Astrocyte of the spinal cord (primary cell): ENCODE data around the gene SMC3.
A peak's percentile ranks its signal among the peaks of the same experiment; 100 is the strongest.

Experiments
- DNase-seq: peaks from one replicate; pipeline ENCODE4 v3.0.0; 2011; ENCODE audit warnings: low read depth, low spot score
- H3K4me3 ChIP-seq: 2 replicates; pipeline ENCODE4 v1.5.1; 2011; ENCODE audit warnings: low read depth, mild to moderate bottlenecking, low read length, moderate library complexity
- in situ Hi-C: cut with HindIII; loops from 2 replicates; pipeline ENCODE4 v1.10.0; 2017; ENCODE audit warnings: low sequenced_read_pairs
- TF ChIP-seq, protein P1 (sequence below): IDR thresholded peaks from 2 replicates; pipeline ENCODE4 v1.5.1; 2012; ENCODE audit warnings: low read depth, mild to moderate bottlenecking, low read length, inconsistent platforms

The SMC3 gene

DNA sequence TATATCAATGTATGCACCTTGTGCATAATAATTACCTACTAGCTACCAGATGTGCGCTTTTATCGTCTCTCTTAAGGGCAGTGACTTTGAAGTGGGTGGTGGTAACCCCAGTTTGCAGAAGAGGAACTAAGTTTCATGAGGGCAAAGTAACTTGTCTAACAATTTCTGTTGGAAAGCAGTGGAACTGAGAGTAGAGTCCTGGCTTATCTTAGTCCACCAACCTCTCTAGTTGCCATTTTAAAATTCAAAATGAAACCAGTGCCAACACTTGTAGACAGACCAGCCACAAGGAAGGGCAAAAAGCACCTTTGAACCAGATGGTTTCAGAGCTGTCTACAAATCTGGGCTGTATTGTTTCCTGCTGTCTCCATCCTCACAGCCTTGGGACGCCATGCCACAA is 44.6 kb downstream of the SMC3 start:
- in situ Hi-C loops: no loop called here
- TF ChIP-seq, protein P1, sequence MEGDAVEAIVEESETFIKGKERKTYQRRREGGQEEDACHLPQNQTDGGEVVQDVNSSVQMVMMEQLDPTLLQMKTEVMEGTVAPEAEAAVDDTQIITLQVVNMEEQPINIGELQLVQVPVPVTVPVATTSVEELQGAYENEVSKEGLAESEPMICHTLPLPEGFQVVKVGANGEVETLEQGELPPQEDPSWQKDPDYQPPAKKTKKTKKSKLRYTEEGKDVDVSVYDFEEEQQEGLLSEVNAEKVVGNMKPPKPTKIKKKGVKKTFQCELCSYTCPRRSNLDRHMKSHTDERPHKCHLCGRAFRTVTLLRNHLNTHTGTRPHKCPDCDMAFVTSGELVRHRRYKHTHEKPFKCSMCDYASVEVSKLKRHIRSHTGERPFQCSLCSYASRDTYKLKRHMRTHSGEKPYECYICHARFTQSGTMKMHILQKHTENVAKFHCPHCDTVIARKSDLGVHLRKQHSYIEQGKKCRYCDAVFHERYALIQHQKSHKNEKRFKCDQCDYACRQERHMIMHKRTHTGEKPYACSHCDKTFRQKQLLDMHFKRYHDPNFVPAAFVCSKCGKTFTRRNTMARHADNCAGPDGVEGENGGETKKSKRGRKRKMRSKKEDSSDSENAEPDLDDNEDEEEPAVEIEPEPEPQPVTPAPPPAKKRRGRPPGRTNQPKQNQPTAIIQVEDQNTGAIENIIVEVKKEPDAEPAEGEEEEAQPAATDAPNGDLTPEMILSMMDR: no peak
- no peak overlapping the region for H3K4me3 ChIP-seq
- no peak for DNase-seq

GRCh38 chr10:110612629-110613028 is 45.1 kb downstream of the SMC3 start:
- DNase-seq: no peak
- H3K4me3 ChIP-seq: no peak overlapping the region
- in situ Hi-C loops: no loop called here
- TF ChIP-seq, protein P1: no peak

DNA sequence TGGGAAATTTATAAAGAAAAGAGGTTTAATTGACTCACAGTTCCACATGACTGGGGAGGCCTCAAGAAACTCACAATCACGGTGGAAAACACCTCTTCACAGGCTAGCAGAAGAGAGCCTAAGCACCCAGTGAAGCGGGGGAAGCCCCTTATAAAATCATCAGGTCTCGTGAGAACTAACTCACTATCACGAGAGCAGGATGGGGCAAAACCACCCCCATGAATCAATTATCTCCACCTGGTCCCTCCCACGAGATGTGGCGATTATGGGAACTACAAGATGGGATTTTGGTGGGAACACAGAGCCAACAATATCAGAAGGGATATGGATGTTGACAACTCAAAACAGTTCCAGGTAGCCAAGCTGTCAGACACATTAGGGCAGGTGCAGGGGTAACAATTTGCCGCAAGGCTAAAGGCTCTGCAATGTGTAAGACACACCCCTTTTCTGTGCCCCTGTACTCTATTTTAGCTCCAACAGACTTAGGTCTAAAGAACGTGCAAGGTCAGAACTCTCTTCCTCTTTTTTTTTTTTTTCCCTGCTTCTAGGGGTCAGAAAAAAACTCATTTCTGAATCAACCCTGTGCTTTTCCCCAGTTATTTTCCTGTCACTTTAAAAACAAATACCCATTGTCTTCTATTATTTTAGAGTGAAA is 46.0 kb downstream of the SMC3 start:
- in situ Hi-C loops: no loop called here
- no peak for DNase-seq
- no peak overlapping the region for H3K4me3 ChIP-seq
- TF ChIP-seq, protein P1: no peak

GRCh38 chr10:110613996-110614495 is 46.6 kb downstream of the SMC3 start:
- TF ChIP-seq, protein P1: no peak
- in situ Hi-C loops: no loop called here
- no peak for DNase-seq
- no peak overlapping the region for H3K4me3 ChIP-seq

- peak; percentile 24 for DNase-seq
- in situ Hi-C loops: no loop called here
- H3K4me3 ChIP-seq: no peak overlapping the region
- TF ChIP-seq, protein P1: no peak
Observed at GRCh38 chr10:110615057-110615747, 47.7 kb downstream of the SMC3 start.

GRCh38 chr10:110616493-110617033 is 49.1 kb downstream of the SMC3 start:
- TF ChIP-seq, protein P1: no peak
- no peak overlapping the region for H3K4me3 ChIP-seq
- DNase-seq: no peak
- in situ Hi-C loops: no loop called here
